Hypothalamus (tissue), 51 donors: ENCODE data around the gene PANX2.

Source experiments
- DNase-seq, 51 donors: peaks; one replicate each; lab custom pipeline; 2025; lab: John Stamatoyannopoulos, UW

PANX2 gene

DNA sequence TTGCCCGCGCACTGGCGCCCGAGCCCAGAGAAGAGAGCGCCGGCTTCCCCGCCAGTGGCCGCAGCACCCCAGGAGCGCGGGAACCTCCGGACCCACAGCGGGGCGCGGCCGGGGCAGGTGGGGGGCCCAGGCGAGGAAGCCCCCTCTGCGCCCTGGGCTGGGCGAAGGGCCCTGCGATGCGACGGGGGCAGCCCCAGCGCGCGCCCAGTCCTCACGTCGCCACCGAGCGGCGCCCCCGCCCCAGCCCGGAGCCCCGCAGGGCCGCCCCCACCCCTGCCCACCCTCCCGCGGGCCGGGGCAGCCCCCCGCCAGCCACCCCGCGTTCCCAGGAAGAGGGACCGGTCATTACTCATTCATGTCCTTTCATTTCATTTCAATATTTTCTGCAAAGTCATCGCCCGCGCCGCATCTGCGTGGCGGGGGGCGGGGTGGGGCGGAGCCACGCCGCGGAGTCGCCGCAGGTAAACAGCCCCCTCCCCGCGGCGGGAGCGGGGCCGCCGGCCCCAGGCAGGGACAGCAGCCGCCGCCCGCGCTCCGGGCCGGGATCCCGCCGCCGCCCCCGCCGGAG is 673 bp upstream of the PANX2 start:
- peak in 1 of 51 donors; percentile 15 for DNase-seq

DNA sequence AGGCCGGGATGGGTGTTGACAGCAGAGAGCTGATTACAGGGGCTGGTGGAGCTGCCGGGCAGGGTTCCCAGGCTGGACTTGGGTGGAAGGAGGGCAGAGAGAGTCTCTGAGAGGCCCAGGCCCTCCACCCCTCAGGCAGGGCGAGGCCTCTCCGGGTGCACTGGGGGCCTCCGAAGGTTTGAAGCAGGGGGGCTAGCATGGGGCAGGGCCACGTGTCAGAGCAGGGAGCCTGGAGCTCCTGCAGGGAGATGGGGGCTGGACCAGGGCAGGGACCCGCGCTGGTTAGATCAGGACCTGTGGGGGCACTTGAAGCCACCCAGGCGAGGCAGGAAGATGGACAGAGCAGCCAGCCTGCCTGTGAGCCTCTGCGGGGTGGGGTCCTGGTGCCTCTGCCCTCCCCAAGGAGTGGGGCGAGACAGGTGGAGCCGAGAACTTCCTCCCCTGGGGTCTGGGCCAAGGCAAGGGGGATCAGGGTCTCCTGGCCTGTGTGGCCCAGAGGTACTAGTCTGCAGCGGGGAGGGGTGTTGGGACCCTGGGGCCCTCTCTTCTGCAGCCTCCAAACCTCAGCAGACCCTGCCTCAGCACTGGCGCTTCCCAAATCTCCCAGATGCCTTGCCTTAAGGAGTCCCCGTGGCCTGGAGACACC is 911 bp downstream of the PANX2 start:
- DNase-seq, result no peak

DNA sequence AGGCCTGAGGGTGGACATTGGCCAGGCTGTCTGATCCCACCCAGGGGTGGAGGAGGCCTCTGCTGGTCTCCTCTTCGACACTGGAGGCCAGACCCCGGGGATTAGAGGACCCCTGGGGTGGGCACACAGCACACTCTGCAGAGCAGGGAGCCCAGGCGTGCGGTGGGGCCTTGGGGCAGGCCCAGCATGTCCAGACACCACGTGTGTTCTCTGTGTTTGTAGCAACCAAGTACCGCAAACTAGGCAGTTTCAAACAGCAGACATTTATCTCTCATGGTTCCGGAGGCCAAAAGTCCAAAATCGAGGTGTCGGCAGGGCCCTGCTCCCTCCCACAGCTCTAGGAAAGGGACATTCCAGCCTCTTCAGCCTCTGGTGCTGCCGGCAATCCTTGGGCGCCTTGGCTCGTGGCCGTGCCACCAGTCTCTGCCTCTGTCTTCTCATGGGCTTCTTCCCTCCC is 1.5 kb downstream of the PANX2 start:
- no peak for DNase-seq

DNA sequence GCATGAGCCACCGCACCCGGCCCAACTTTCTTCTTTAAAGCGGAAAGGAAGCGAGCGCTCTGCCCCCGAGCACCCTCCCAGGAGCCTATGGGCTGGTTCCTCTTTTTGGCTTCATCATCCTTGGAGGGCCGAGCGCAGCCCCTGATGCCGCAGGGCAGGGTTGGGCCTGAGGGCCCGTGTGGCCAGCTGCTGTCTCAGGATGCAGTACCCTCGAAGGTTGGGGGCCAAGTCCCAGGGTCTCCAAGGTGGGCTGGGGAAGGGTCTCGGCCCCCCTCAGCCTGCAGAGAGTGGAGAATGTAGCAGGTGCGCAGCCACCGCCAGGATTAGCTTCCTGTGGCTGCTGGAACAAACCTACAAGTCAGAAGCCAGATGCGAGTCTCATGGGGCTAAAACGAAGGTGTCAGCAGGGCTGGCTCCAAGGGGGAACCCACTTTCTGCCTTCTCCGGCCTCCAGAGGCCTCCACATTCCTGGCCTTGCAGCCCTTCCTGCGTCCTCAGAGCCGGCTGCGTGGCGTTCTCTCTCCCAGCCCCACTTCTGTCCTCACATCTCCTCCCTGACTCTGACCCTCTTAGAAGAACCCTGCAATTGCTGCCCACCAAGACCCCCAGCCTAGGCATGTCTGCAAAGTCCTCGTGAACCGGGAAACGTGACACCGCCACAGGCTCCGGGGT is 2.9 kb downstream of the PANX2 start:
- DNase-seq, result no peak

DNA sequence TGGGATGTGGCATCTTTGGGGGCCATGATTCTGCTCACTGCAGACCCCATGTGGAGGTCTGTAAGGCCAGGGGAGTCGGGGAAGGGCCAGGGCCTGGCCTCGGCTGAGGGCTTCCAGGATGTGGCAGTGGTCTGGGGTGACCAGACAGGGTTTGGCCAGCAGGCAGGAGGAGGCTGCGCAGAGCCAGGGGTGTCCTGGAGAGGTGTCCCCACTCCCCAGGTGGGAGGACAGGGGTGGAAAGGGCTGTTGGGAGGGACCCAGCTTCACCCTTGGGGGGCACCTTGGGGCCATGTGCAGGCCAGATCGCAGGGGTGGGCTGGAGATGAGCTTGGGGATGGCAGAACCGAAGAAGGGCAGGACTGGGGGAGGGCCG is 3.4 kb downstream of the PANX2 start:
- no peak for DNase-seq

DNA sequence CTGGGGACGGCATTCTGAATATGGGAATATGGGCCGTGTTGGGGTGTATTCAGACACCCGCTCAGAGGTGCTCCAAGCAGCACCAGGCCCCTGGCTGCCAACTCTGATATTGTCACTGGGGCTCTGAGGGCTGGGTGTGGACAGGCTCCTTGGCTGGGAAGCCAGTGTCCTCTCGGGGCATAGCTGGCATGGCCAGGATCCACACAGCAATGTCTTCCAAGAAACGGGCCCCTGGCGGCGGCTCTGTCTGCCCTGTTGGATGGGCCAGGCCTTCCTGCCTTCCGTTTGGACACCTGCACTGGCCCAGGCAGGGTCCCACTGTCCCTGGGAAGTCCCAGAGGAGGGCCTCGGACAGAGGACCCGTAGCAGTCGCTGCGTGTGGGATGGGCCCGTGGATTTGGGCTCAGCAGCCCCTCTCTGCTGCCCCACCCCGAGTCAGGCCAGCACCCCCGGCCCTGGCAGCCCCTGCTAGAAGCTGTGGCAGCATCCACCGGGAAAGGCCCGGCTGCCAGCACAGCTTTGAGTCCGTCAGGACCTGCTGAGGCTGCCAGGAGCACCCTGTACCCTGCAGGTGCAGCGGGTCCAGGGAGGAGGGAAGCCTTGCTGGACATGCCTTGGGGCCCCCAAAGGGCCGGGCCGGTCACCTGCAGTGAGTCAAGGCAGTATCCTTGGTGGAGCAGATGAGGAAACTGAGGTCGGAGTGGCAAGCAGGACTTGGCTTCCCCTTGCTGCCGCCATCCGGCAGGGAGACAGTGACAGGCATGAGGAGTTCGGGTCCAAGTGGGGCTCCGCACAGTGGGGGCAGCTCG is 4.1 kb downstream of the PANX2 start:
- DNase-seq, result no peak

DNA sequence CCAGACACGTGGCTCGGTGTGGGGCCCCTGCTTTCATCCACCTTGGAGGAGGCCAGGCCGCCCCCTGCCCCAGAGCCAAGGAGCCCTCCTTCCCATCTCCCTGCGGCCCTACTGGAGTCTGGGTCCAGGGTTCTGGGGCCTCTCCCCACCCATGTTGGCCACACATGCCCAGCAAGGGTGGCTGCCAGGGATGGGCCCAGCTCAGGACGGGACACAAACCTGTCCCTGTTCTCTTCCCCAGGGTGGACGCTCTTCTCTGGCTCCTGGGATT is 4.6 kb downstream of the PANX2 start:
- no peak for DNase-seq

DNA sequence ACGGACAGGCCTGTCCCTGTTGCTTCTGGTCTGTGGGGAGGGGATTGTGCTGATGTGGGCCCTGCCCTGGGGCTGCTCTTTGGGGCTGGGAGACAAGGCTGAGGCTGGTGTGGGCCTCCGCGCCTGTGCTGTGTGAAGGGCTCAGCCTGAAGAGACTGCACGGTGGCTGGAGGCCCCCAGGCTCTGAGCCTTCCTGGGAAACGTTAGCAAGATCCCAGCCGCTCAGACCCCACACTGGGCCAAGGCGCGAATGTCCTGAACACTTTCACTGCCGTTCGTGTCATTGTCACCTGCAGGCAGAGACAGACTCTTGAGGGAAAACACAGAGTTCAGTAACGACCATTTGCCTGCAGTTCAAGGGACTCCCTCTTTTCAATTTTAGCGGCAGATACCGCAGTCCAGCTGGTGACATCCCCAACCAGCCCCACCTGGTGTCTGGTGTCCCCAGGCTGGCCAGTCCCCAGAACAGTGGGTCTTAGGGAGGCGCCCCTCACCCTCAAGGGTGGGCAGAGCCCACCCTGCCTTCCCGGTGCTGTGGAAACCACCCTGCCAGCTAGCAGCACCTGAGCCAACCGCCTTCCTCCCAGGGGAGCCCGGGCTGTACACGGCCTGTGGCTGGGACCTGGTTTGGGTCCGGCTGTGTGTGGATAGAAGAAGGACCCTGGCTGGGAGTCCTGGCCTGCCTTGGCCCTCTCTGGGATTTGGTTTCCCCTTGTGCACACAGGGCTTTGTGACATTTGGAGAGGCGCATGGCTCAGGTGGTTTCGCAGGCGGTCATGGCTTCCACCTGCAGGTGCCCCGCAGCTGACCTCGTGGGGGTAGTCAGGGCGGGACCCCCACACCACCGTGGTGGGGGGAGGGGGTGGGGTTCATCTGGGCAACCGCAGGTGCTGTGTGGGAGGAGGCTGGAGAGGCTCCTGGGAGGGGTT is 5.7 kb downstream of the PANX2 start:
- no peak for DNase-seq

DNA sequence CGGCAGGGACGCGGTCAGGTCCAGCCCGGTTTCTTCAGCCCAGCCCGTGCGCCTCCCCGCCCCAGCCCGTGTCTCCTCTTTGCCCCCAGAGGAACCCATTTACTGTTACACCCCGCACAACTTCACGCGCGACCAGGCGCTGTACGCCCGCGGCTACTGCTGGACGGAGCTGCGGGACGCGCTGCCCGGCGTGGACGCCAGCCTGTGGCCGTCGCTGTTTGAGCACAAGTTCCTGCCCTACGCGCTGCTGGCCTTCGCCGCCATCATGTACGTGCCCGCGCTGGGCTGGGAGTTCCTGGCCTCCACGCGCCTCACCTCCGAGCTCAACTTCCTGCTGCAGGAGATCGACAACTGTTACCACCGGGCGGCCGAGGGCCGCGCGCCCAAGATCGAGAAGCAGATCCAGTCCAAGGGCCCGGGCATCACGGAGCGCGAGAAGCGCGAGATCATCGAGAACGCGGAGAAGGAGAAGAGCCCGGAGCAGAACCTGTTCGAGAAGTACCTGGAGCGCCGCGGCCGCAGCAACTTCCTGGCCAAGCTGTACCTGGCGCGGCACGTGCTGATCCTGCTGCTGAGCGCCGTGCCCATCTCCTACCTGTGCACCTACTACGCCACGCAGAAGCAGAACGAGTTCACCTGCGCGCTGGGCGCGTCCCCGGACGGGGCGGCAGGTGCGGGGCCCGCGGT is 6.5 kb downstream of the PANX2 start:
- DNase-seq, result no peak

DNA sequence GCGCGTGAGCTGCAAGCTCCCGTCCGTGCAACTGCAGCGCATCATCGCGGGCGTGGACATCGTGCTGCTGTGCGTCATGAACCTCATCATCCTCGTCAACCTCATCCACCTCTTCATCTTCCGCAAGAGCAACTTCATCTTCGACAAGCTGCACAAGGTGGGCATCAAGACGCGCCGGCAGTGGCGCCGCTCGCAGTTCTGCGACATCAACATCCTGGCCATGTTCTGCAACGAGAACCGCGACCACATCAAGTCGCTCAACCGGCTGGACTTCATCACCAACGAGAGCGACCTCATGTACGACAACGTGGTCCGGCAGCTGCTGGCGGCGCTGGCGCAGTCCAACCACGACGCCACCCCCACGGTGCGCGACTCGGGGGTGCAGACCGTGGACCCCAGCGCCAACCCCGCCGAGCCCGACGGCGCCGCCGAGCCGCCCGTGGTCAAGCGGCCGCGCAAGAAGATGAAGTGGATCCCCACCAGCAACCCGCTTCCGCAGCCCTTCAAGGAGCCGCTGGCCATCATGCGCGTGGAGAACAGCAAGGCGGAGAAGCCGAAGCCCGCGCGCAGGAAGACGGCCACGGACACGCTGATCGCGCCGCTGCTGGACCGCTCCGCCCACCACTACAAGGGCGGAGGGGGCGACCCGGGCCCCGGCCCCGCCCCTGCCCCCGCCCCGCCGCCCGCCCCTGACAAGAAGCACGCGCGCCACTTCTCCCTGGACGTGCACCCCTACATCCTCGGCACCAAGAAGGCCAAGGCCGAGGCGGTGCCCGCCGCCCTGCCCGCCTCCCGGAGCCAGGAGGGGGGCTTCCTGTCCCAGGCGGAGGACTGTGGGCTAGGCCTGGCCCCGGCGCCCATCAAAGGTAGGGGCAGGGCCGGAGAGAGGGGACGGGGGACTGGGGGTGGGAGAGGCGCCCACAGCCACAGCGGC is 7.3 kb downstream of the PANX2 start:
- DNase-seq, result no peak

DNA sequence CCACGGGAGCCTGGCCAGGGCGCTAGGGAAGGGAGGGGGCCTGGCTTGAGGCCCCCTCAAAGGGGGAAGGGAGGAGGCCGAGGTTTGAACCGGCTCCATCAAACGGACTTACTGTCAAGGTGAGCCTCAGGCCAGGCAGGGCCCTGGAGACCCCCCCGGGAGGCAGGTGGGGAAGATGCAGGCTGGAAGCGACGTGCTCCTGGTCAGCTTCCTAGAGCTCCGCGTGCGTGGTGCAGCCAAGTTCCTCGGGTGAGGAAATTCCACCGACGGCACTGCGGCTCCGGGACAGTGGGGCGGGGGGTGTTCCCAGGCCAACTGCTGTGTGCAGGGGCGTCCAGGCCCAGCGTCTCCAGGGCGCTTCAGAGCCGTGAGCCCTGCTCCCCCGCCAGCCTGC is 7.9 kb downstream of the PANX2 start:
- no peak for DNase-seq

DNA sequence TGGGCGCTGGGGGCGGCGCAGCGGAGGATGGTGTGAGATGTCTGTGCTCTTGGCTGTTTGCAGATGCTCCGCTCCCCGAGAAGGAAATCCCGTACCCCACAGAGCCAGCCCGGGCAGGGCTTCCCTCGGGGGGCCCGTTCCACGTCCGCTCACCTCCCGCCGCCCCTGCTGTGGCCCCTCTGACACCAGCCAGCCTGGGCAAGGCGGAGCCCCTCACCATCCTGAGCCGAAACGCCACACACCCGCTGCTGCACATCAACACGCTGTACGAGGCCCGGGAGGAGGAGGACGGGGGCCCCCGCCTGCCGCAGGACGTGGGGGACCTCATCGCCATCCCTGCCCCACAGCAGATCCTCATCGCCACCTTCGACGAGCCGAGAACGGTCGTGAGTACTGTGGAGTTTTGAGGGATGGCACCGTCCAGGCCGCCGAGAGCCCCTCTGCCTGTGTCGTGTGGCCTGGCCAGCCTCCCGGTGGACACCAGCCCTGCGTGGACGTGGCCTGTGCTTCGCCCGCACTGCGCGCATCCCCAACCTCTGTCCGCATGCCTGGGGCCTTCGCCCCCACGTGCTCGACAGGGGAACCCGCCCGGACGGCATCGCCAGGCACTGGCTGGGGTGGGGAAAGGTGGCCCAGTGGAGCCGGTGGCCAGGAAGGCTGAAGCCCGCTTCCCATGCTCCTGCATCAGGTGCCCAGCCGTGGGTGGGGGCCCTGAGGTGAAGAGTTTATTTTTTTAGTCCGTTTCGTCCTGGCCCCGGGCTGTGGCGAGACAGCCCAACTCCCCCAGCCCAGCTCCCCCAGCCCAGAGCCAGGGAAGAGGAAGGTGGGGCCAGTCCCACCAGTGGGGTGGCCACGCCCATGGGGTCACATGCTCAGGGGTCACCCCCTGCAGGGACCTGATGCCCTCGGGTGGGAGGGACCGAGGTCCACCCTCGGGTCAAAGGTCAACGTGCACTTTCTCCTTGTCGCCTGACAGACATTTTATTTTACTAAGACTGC is 8.6 kb downstream of the PANX2 start:
- DNase-seq, result no peak

DNA sequence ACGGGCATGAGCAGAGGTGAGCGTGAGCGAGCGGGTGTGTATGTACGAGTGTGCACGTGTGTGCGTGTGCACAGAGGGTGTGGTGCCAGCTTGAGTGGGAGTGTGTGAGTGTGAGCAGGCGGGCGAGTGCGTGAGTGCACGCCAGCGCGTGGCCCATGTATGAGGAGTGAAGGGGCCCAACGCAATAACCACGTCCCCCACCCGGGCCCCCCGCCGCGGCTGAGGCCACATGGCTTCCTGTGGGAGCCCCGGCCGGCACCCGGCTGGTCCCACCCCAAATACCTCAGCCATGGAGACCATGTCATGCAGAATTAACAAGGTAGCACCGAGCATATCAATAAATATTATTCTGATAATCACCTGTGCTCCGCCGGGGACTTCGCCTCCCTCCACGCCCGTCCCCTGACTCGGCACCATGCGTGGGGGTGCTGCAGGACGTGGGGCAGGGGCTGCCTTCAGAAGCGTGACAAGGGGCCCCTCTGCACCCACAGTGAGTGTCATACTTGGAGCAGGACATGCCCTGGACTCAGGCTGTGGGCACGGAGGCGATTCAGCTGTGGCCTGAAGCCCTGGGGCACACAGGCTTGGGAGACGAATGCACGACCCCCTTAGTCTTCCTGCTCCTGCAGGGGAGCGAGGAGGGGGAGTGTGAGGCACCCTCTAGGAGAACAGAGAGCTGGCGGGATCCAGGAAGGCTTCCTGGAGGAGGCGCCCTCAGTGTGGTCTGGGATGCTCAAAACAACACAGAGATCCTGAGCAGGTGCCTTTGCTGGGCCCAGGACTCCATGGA is 9.6 kb downstream of the PANX2 start:
- DNase-seq, result no peak

DNA sequence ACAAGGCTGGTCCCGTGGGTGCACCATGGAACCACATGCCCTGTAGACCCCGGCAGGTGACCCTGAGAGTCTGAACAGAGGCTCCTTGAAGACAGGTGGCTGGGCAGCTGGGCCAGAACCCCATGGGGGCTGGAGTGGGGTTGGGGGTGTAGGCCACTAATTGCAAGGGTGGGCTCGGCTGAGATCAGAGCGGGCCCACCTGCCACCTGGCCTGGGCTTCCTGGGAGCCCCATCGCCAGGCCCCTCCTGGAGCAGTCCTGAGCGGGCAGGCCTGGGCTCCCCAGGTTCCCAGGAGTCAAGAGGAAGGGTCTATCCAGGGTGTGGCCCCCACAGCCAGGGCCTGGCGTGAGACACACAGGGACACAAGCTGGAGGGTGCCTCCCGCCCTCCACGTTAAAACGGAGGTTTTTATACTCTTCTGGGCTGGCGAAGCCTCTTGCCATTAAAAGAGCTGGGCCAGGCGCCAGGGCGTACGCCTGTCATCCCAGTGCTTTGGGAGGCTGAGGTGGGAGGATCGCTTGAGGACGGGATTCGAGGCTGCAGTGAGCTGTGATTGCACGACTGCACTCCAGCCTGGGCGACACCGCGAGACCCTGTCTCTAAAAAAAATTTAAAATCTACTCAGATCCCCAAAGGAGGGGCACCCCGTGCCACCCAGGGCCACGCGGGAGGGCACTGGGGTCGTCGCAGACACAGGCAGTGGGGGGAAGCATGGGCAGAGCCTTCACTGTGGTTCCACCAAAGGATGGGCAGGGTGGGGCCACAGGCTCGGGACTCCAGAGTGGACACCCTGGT is 10.4 kb downstream of the PANX2 start:
- no peak for DNase-seq

DNA sequence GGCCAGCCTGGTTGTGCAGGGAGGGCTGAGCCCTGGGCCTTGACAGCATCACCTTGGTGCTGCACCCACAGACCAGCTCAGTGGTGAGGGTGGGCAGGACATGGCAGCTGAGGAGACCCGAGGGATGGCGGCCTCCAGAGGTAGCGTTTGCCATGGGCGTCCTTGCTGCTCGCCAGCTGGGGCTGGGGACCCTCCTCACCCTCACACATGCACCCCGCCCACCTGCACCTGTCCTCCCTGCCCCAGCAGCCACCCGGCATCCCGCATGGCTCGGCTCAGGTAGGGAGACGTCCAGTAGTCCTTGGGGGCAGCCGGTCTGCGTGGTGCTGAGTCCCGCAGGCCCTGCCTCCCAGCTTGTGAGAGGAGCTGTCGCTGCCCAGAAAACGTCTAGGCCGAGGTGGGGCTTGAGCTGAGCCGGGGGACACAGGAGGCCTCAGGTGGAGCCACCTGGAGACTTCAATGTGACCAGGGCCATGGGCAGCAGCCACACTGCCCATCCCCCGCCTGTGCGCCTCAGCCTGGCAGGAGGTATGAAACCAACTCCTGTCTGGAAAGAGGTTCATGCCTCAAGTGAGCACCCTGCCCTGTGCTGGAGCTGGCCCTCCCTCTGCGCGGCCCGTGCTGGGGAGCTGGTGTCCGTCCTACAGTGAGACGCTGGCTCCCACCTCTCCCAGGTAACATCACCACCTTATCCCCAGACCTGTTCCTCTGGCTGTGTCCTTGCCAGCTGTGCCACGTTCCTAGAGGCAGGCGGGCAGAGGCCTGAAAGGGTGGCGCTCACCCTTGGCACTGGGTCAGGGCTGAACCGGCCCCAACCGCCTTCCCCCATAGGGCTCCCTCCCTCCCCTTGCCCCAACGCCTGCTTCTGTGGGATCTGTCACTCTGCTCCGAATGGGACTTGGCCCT is 11.9 kb downstream of the PANX2 start:
- no peak for DNase-seq
